ENCODE measurements around the gene OLFML3.

OLFML3 gene

GRCh38 chr1:113972954-113973353 is 6.3 kb upstream of the OLFML3 start:
- Histone ChIP-seq H3K4me1 (ENCODE audit: control insufficient read depth in 1 of 2, insufficient read depth in 1 of 2, low read depth in 1 of 2, low read length in 1 of 2) (peaks cover 27 to 38% of the 10 kb centered on the region in 2 experiments), H3K9me3 (no peaks in the 10 kb centered on the region), H3K4me3 (ENCODE audit: low read depth in 1 of 2, low read length in 1 of 2) (no peak overlapping the region), H3K36me3 (peaks cover 75% of the 10 kb centered on the region), H3K27ac (peak overlapping the region; percentile 83), H3K27me3 (no peaks in the 10 kb centered on the region)
- no peak for TF ChIP-seq CTCF (IDR thresholded peaks at IDR 0.05)

- TF ChIP-seq CTCF (IDR thresholded peaks at IDR 0.05) = no peak
- Histone ChIP-seq H3K27me3 (no peaks in the 10 kb centered on the region), H3K27ac (peak overlapping the region; percentile 83), H3K4me1 (ENCODE audit: control insufficient read depth in 1 of 2, insufficient read depth in 1 of 2, low read depth in 1 of 2, low read length in 1 of 2) (peaks cover 27 to 39% of the 10 kb centered on the region in 2 experiments), H3K4me3 (ENCODE audit: low read depth in 1 of 2, low read length in 1 of 2) (no peak overlapping the region), H3K9me3 (no peaks in the 10 kb centered on the region), H3K36me3 (peaks cover 59% of the 10 kb centered on the region)
These were observed 3.9 kb upstream of the OLFML3 start for GRCh38 chr1:113975211-113975895.

GRCh38 chr1:113976609-113977278 is 2.5 kb upstream of the OLFML3 start:
- Histone ChIP-seq H3K9me3 (no peaks in the 10 kb centered on the region), H3K4me3 (ENCODE audit: low read depth in 1 of 2, low read length in 1 of 2) (no peak overlapping the region), H3K4me1 (ENCODE audit: control insufficient read depth in 1 of 2, insufficient read depth in 1 of 2, low read depth in 1 of 2, low read length in 1 of 2) (peaks cover 27 to 39% of the 10 kb centered on the region in 2 experiments), H3K27me3 (no peaks in the 10 kb centered on the region), H3K36me3 (peaks cover 56% of the 10 kb centered on the region), H3K27ac (peak overlapping the region; percentile 83)
- no peak for TF ChIP-seq CTCF (IDR thresholded peaks at IDR 0.05)

- TF ChIP-seq CTCF (IDR thresholded peaks at IDR 0.05) = no peak
- Histone ChIP-seq H3K4me1 (ENCODE audit: control insufficient read depth in 1 of 2, insufficient read depth in 1 of 2, low read depth in 1 of 2, low read length in 1 of 2) (peaks cover 27 to 44% of the 10 kb centered on the region in 2 experiments), H3K36me3 (peaks cover 44% of the 10 kb centered on the region), H3K27me3 (peaks cover 11% of the 10 kb centered on the region), H3K9me3 (no peaks in the 10 kb centered on the region), H3K4me3 (ENCODE audit: low read depth in 1 of 2, low read length in 1 of 2) (no peak overlapping the region), H3K27ac (peak overlapping the region; percentile 30)
These were observed 1.4 kb upstream of the OLFML3 start for GRCh38 chr1:113977906-113978305.

GRCh38 chr1:113980110-113980509 is 836 bp downstream of the OLFML3 start:
- Histone ChIP-seq H3K27ac (no peak overlapping the region), H3K4me3 (ENCODE audit: low read depth in 1 of 2, low read length in 1 of 2) (no peak overlapping the region), H3K9me3 (no peaks in the 10 kb centered on the region), H3K36me3 (peaks cover 22% of the 10 kb centered on the region), H3K4me1 (ENCODE audit: control insufficient read depth in 1 of 2, insufficient read depth in 1 of 2, low read depth in 1 of 2, low read length in 1 of 2) (peaks cover 22 to 34% of the 10 kb centered on the region in 2 experiments), H3K27me3 (peaks cover 30% of the 10 kb centered on the region)
- TF ChIP-seq CTCF (IDR thresholded peaks at IDR 0.05) = no peak
